GM12878 (cell line): ENCODE data around the gene ARMC8.

ENCODE experiments used
- ATF3 ChIP-seq: IDR thresholded peaks from 2 replicates; pipeline ENCODE4 v1.6.1; 2011; ENCODE audit warnings: low read depth, mild to moderate bottlenecking, low read length, moderate library complexity, borderline replicate concordance; ENCODE audit errors: extremely low read depth
- BACH1 ChIP-seq: fragments of 450-650 bp; IDR thresholded peaks from 2 replicates; pipeline ENCODE4 v1.6.1; 2017; ENCODE audit warnings: mild to moderate bottlenecking, borderline replicate concordance
- CTCF ChIP-seq, 3 experiments: IDR thresholded peaks in 2 of 3; conservative IDR thresholded peaks in 1 of 3; 2 replicates each; pipeline ENCODE4 v1.5.1; 2011; ENCODE audit warnings: low read depth in 3 of 3, low read length in 3 of 3, mild to moderate bottlenecking in 3 of 3, control low read depth in 2 of 3, moderate library complexity in 2 of 3, inconsistent platforms in 1 of 3, mixed read lengths in 1 of 3; ENCODE audit not compliant: control insufficient read depth in 2 of 3, insufficient read depth in 1 of 3; ENCODE audit errors: extremely low read depth in 1 of 3
- EP300 ChIP-seq, 2 experiments: fragments of 150-350 bp in 1 of 2; IDR thresholded peaks; 2 replicates each; pipeline ENCODE4 v1.6.1; 2011 to 2012; ENCODE audit warnings: low read depth in 2 of 2, low read length in 2 of 2, borderline replicate concordance in 1 of 2, improper control_type of control experiment in 1 of 2, inconsistent platforms in 1 of 2; ENCODE audit not compliant: control insufficient read depth in 1 of 2
- EZH2 ChIP-seq: IDR thresholded peaks from 2 replicates; pipeline ENCODE4 v1.6.1; 2012; ENCODE audit warnings: low read depth, mild to moderate bottlenecking, control low read depth, inconsistent platforms, low read length, borderline replicate concordance; ENCODE audit not compliant: control insufficient read depth
- JUNB ChIP-seq: IDR thresholded peaks from 2 replicates; pipeline ENCODE4 v1.6.1; 2016; ENCODE audit warnings: antibody characterized with exemption, mild to moderate bottlenecking
- MAX ChIP-seq: IDR thresholded peaks from 2 replicates; pipeline ENCODE4 v1.6.1; 2012; ENCODE audit warnings: low read depth, low read length, improper control_type of control experiment
- PKNOX1 ChIP-seq: fragments of 450-650 bp; IDR thresholded peaks from 2 replicates; pipeline ENCODE4 v1.6.1; 2016; ENCODE audit warnings: mild to moderate bottlenecking
- POLR2A ChIP-seq: IDR thresholded peaks from 2 replicates; pipeline ENCODE4 v1.6.1; 2011; ENCODE audit warnings: low read depth, mild to moderate bottlenecking, low read length
- RAD21 ChIP-seq: IDR thresholded peaks from 2 replicates; pipeline ENCODE4 v1.6.1; 2011; ENCODE audit warnings: mild to moderate bottlenecking, low read depth, low read length, moderate library complexity; ENCODE audit not compliant: insufficient read depth
- TAF1 ChIP-seq: IDR thresholded peaks from 2 replicates; pipeline ENCODE4 v1.6.1; 2011; ENCODE audit warnings: mild to moderate bottlenecking, low read depth, low read length, borderline replicate concordance
- ZNF274 ChIP-seq: IDR thresholded peaks from one replicate; pipeline ENCODE4 v1.8.0; 2011; ENCODE audit not compliant: insufficient read length, insufficient read depth

GRCh38 chr3:138186221-138186620, 880 bp upstream of the ARMC8 start:
- TF ChIP-seq EZH2, result no peak
- no peak for TF ChIP-seq JUNB
- TF ChIP-seq POLR2A, result no peak
- TF ChIP-seq BACH1, result no peak
- TF ChIP-seq CTCF (IDR thresholded peaks at IDR 0.05 in 2 of 3, conservative IDR thresholded peaks at IDR 0.05 in 1 of 3; ENCODE audit: control insufficient read depth in 2 of 3, extremely low read depth in 1 of 3, insufficient read depth in 1 of 3, low read depth in 3 of 3, low read length in 3 of 3), result no peak
- TF ChIP-seq ZNF274, result no peak
- TF ChIP-seq RAD21, result no peak
- TF ChIP-seq MAX, result no peak
- no peak for TF ChIP-seq PKNOX1
- TF ChIP-seq TAF1, result no peak
- no peak for TF ChIP-seq EP300 (IDR thresholded peaks at IDR 0.05; ENCODE audit: borderline replicate concordance in 1 of 2, control insufficient read depth in 1 of 2, low read depth in 2 of 2, low read length in 2 of 2)
- no peak for TF ChIP-seq ATF3
